Thyroid gland (tissue), 4 donors: ENCODE data around the gene KBTBD2. TPM values are rescaled to one million over a fixed set of nuclear protein-coding genes. Genes with fewer than 3 reads are reported as not detected.
"Not testable (repeated sequence)": the region's sequence is repeated elsewhere in the genome, so short reads cannot be mapped to it uniquely, and the experiment has no call there.

Source experiments
- DNase-seq, 2 donors: peaks; one replicate each; pipeline ENCODE4 v3.0.0-alpha.2; 2019
- H3K27ac ChIP-seq, 3 donors: fragments of 200-600 bp; sonication (generic); 1 replicate in 2 of 3; 2 replicates in 1 of 3; pipeline ENCODE4 v1.5.1; 2016 to 2019; ENCODE audit warnings: mild to moderate bottlenecking in 1 of 3, moderate library complexity in 1 of 3
- H3K27me3 ChIP-seq: fragments of 200-600 bp; sonication (generic); one replicate; pipeline ENCODE4 v1.5.1; 2019
- H3K36me3 ChIP-seq, 2 donors: fragments of 200-600 bp; sonication (generic); one replicate each; pipeline ENCODE4 v1.5.1; 2016 to 2019
- H3K4me1 ChIP-seq, 2 donors: fragments of 200-600 bp; sonication (generic); one replicate each; pipeline ENCODE4 v1.5.1; 2017 to 2019
- H3K4me3 ChIP-seq, 3 donors: fragments of 200-600 bp; sonication (generic); replicated peaks in 1 of 3; 1 replicate in 2 of 3; 2 replicates in 1 of 3; pipeline ENCODE4 v1.5.1; 2016; ENCODE audit warnings: mild to moderate bottlenecking in 1 of 3
- H3K9me3 ChIP-seq: fragments of 200-600 bp; sonication (generic); one replicate; pipeline ENCODE4 v1.5.1; 2017
- CTCF ChIP-seq, 6 experiments: fragments of 200-600 bp in 3 of 6; fragments of 450-650 bp in 3 of 6; sonication (generic) in 3 of 6; IDR thresholded peaks; one replicate each; pipeline ENCODE4 v1.5.1; 2016 to 2019; ENCODE audit warnings: antibody characterized with exemption in 6 of 6, mild to moderate bottlenecking in 2 of 6, inconsistent platforms in 1 of 6, moderate library complexity in 1 of 6
- POLR2A ChIP-seq, 2 donors: fragments of 450-650 bp; IDR thresholded peaks; one replicate each; pipeline ENCODE4 v1.6.1; 2017; ENCODE audit warnings: antibody characterized with exemption in 2 of 2, mild to moderate bottlenecking in 2 of 2, moderate library complexity in 1 of 2
- WGBS, 2 donors: methylation state at CpG; one replicate each; pipeline ENCODE4 v1.1.5; 2017; 5-methylcytosine and 5-hydroxymethylcytosine counted together
- intact Hi-C: fragments of 100-400 bp; cut with DNase I; formaldehyde crosslinking; loops from one replicate; pipeline ENCODE4 v1.15.1; 2023
- total RNA-seq, 4 donors: library from RNA; depleted of rRNA; stranded (reverse); fragments of >200 nt; gene quantifications; one replicate each; pipeline ENCODE4 v1.2.3, GENCODE V29; 2016

KBTBD2 gene
- total RNA-seq, 4 donors from 2014 or later, result 35.1 to 49.8 (median 42.5) TPM

DNA sequence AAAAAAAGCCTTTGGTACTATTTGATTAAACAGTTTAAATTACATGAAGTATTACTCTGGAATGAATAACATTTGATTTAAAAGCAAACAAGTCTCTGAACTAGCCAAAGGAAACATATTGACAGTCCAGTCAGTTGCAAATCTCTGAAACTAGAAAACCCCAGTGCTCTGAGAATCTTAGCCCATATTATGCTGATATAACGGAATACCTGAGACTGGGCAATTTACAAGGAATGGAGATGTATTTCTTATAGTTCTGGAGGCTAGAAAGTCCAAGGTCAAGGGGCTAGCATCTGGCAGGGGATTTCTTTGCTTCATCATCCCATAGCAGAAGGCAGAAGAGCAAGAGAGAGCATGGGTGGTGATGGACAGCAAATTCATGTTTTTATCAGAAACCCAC lies 44.0 kb upstream of the KBTBD2 start:
- no peak for DNase-seq
- 91 to 93% methylated on average over 1 of the region's 1 CpG for WGBS, 2 donors
- intact Hi-C loops, result no loop called here
- H3K4me3 ChIP-seq, result no peak overlapping the region
- H3K36me3 ChIP-seq, result no peaks in the 10 kb centered on the region
- H3K27ac ChIP-seq, result no peak overlapping the region
- TF ChIP-seq POLR2A (IDR thresholded peaks at IDR 0.05) (no peak), CTCF (IDR thresholded peaks at IDR 0.05) (no peak)
- H3K27me3 ChIP-seq, result no peaks in the 10 kb centered on the region
- peaks cover 0 to 19% of the 10 kb centered on the region in 2 donors for H3K4me1 ChIP-seq
- H3K9me3 ChIP-seq, result no peaks in the 10 kb centered on the region

DNA sequence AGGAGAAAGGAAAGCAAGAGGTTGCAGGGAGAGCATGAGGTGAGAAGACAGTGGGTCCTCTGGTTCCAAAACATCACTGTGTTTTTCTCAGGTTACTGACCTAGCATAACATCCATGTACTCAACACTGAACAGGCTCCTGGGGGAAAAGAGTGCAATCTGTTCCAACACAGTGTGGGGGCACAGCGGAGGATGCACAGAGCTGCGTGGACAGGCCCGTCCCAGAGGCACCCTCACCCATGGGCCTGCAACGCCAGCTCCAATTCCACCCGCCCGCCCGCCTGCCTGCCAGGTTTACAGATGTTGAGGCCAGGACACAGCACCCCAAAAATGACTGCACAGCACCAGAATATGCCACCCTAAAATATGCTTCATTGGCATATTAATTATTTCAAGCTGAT lies 38.8 kb upstream of the KBTBD2 start:
- H3K9me3 ChIP-seq, result no peaks in the 10 kb centered on the region
- DNase-seq, result no peak
- no peak overlapping the region for H3K4me3 ChIP-seq
- intact Hi-C loops, result no loop called here
- WGBS, 2 donors, result 93 to 96% methylated on average over 7 of the region's 7 CpGs
- TF ChIP-seq CTCF (IDR thresholded peaks at IDR 0.05), result no peak
- TF ChIP-seq POLR2A (IDR thresholded peaks at IDR 0.05), result no peak
- H3K36me3 ChIP-seq, result peaks cover 0 to 10% of the 10 kb centered on the region in 2 donors
- no peaks in the 10 kb centered on the region for H3K27me3 ChIP-seq
- H3K4me1 ChIP-seq, result no peaks in the 10 kb centered on the region
- H3K27ac ChIP-seq, result no peak overlapping the region

- peaks cover 0 to 10% of the 10 kb centered on the region in 2 donors for H3K36me3 ChIP-seq
- TF ChIP-seq CTCF (IDR thresholded peaks at IDR 0.05), result no peak
- TF ChIP-seq POLR2A (IDR thresholded peaks at IDR 0.05), result no peak
- intact Hi-C loops, result no loop called here
- no peak for DNase-seq
- H3K4me3 ChIP-seq, result no peak overlapping the region
- no peaks in the 10 kb centered on the region for H3K4me1 ChIP-seq
- H3K9me3 ChIP-seq, result no peaks in the 10 kb centered on the region
- 86 to 89% methylated on average over 13 of the region's 13 CpGs for WGBS, 2 donors
- H3K27ac ChIP-seq, result no peak overlapping the region
- H3K27me3 ChIP-seq, result no peaks in the 10 kb centered on the region
Observed at GRCh38 chr7:32929430-32930143, 38.0 kb upstream of the KBTBD2 start.

DNA sequence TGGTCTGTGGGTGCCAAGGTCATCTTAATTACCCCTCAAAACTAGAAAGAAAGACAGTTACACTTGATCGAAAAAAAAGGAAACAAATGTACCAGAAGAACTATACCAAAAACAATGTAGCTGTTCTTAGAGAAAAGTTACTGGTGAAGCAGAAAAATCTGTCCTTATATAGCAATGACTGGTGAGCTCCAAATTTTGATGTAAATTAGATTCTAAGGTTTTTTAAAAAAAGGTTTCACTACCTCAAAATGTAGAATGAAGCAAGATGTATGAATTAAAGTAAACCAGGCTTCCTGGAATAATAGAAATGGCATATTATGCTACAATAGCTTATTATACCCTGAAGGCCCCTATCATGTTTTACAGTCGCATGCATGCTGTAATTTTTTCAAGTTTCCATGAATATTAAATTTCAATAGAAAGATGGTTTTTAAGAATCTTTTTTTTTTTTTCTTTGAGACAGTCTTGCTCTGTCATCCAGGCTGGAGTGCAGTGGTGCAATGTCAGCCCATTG lies 37.3 kb upstream of the KBTBD2 start:
- intact Hi-C loops, result no loop called here
- H3K9me3 ChIP-seq, result no peaks in the 10 kb centered on the region
- TF ChIP-seq POLR2A (IDR thresholded peaks at IDR 0.05) (no peak), CTCF (IDR thresholded peaks at IDR 0.05) (no peak)
- no peaks in the 10 kb centered on the region for H3K4me1 ChIP-seq
- H3K27ac ChIP-seq, result no peak overlapping the region
- peaks cover 0 to 10% of the 10 kb centered on the region in 2 donors for H3K36me3 ChIP-seq
- 91 to 92% methylated on average over 2 of the region's 2 CpGs for WGBS, 2 donors
- H3K4me3 ChIP-seq, result no peak overlapping the region
- H3K27me3 ChIP-seq, result no peaks in the 10 kb centered on the region
- DNase-seq, result no peak

- Histone ChIP-seq H3K36me3 (peaks cover 0 to 9% of the 10 kb centered on the region in 2 donors), H3K9me3 (no peaks in the 10 kb centered on the region), H3K4me3 (no peak overlapping the region), H3K27ac (no peak overlapping the region), H3K27me3 (no peaks in the 10 kb centered on the region), H3K4me1 (no peaks in the 10 kb centered on the region)
- no peak for TF ChIP-seq CTCF (IDR thresholded peaks at IDR 0.05)
- intact Hi-C loops, result no loop called here
- WGBS, 2 donors, result 87 to 90% methylated on average over 2 of the region's 2 CpGs
- no peak for DNase-seq
Observed at GRCh38 chr7:32921896-32922295, 30.3 kb upstream of the KBTBD2 start.

GRCh38 chr7:32916994-32917393 lies 25.4 kb upstream of the KBTBD2 start:
- H3K27ac ChIP-seq, intact Hi-C loops, H3K9me3 ChIP-seq, H3K4me3 ChIP-seq, H3K27me3 ChIP-seq, DNase-seq, H3K4me1 ChIP-seq: not testable (repeated sequence)
- WGBS, 2 donors, result 92% methylated on average over 3 of the region's 7 CpGs
- peaks cover 0 to 15% of the 10 kb centered on the region in 2 donors for H3K36me3 ChIP-seq
